HepG2 (cell line): ENCODE measurements around the gene JMJD7. TPM values are rescaled to one million over a fixed set of nuclear protein-coding genes. Genes with fewer than 3 reads are reported as not detected.

ENCODE experiments used
- ATAC-seq: fragments of 200-7000 bp; cut with Tn5 transposase; 3 replicates; pipeline ENCODE4 v1.9.1; 2020; ENCODE audit warnings: mild to moderate bottlenecking, moderate library complexity
- BruUV-seq: library from RNA; stranded (reverse); fragments of 400-500 nt; replicated peaks from 2 replicates; lab custom pipeline; 2021; lab: Mats Ljungman, UMichigan
- CTCF ChIA-PET: fragments of 300-600 bp; formaldehyde crosslinking; extraction: SDS; loops from one replicate; lab custom pipeline; 2021; ENCODE audit warnings: low total read pairs, inconsistent platforms, low intra/inter-chr PET ratio; lab: Yijun Ruan, JAX
- POLR2A ChIA-PET: fragments of 350-600 bp; sonication (Branson Sonifier 250); formaldehyde crosslinking; loops from one replicate; lab custom pipeline; 2020; ENCODE audit warnings: antibody characterized with exemption, inconsistent platforms; lab: Yijun Ruan, JAX
- DNase-seq: peaks from one replicate; pipeline ENCODE4 v3.0.0-alpha.2; 2015; ENCODE audit warnings: low spot score
- FAIRE-seq: peaks from 3 replicates; lab custom pipeline; 2011; peaks lifted over from hg19 to GRCh38; lab: Jason Lieb, UNC
- H2AFZ ChIP-seq: one replicate; pipeline ENCODE4 v1.6.1; 2011; ENCODE audit warnings: low read length, inconsistent platforms
- H3K27ac ChIP-seq: fragments of 300-600 bp; 3 replicates; pipeline ENCODE4 v1.8.0; 2011; ENCODE audit warnings: mixed run types, mild to moderate bottlenecking, mixed read lengths, low read length, inconsistent platforms; ENCODE audit not compliant: insufficient read depth; ENCODE audit errors: extremely low read length
- H3K27me3 ChIP-seq, 2 experiments: fragments of 200-600 bp in 1 of 2; 2 replicates in 1 of 2; 3 replicates in 1 of 2; pipeline versions ENCODE4 v1.6.0 to v1.8.0; 2011; ENCODE audit warnings: low read length in 2 of 2, mild to moderate bottlenecking in 2 of 2, moderate library complexity in 2 of 2, inconsistent platforms in 1 of 2; ENCODE audit not compliant: insufficient read depth in 2 of 2, control insufficient read depth in 1 of 2
- H3K36me3 ChIP-seq, 2 experiments: fragments of 200-600 bp in 1 of 2; replicated peaks in 1 of 2; 2 replicates in 1 of 2; 3 replicates in 1 of 2; pipeline versions ENCODE4 v1.5.1 to v1.8.0; 2011; ENCODE audit warnings: low read length in 2 of 2, inconsistent platforms in 1 of 2; ENCODE audit not compliant: insufficient read depth in 2 of 2, control insufficient read depth in 1 of 2
- H3K4me1 ChIP-seq: 2 replicates; pipeline ENCODE4 v1.5.1; 2012; ENCODE audit warnings: low read length, inconsistent platforms; ENCODE audit not compliant: insufficient read depth
- H3K4me2 ChIP-seq: 2 replicates; pipeline ENCODE4 v1.6.0; 2011; ENCODE audit warnings: low read depth, low read length, inconsistent platforms
- H3K4me3 ChIP-seq, 3 experiments: fragments of 200-600 bp in 1 of 3; sonication (generic), shearing (Covaris generic) in 1 of 3; replicated peaks in 1 of 3; 2 replicates each; pipeline ENCODE4 v1.5.1; 2011 to 2016; ENCODE audit warnings: low read length in 3 of 3, inconsistent platforms in 2 of 3, low read depth in 2 of 3, mild to moderate bottlenecking in 2 of 3, control low read depth in 1 of 3, mixed read lengths in 1 of 3; ENCODE audit not compliant: insufficient read depth in 1 of 3
- H3K79me2 ChIP-seq: one replicate; pipeline ENCODE4 v1.6.1; 2011; ENCODE audit warnings: low read length, inconsistent platforms; ENCODE audit not compliant: insufficient read depth
- H3K9ac ChIP-seq: 2 replicates; pipeline ENCODE4 v1.6.0; 2011; ENCODE audit warnings: mild to moderate bottlenecking, low read depth, low read length, inconsistent platforms; ENCODE audit not compliant: insufficient read depth
- H3K9me3 ChIP-seq: 2 replicates; pipeline ENCODE4 v1.5.1; 2012; ENCODE audit warnings: mild to moderate bottlenecking, low read length
- H4K20me1 ChIP-seq: 2 replicates; pipeline ENCODE4 v1.6.0; 2011; ENCODE audit warnings: inconsistent platforms, mild to moderate bottlenecking, low read length, moderate library complexity; ENCODE audit not compliant: insufficient read depth
- ATM ChIP-seq: fragments of 450-650 bp; IDR thresholded peaks from 2 replicates; pipeline ENCODE4 v1.7.1; 2017; ENCODE audit warnings: mild to moderate bottlenecking, borderline replicate concordance
- BORCS8-MEF2B ChIP-seq: sonication (generic); formaldehyde crosslinking; IDR thresholded peaks from 2 replicates; pipeline ENCODE4 v1.8.0; 2022; ENCODE audit warnings: mild to moderate bottlenecking, missing genetic modification reagents
- FOSL2 ChIP-seq: sonication (generic); formaldehyde crosslinking; IDR thresholded peaks from 2 replicates; pipeline ENCODE4 v1.4.0; 2020; ENCODE audit warnings: missing genetic modification reagents
- JUND ChIP-seq: sonication (generic); formaldehyde crosslinking; IDR thresholded peaks from 2 replicates; pipeline ENCODE4 v1.8.0; 2022; ENCODE audit warnings: mild to moderate bottlenecking, missing genetic modification reagents
- NFYC ChIP-seq: IDR thresholded peaks from 2 replicates; pipeline ENCODE4 v1.6.1; 2016; ENCODE audit warnings: missing genetic modification reagents, missing compliant biosample characterization
- REL ChIP-seq: sonication (generic); formaldehyde crosslinking; conservative IDR thresholded peaks from 2 replicates; pipeline ENCODE4 v1.8.0; 2022; ENCODE audit warnings: mild to moderate bottlenecking, missing genetic modification reagents, moderate library complexity
- ZNF10 ChIP-seq: sonication (generic); formaldehyde crosslinking; IDR thresholded peaks from 2 replicates; pipeline ENCODE4 v1.4.0; 2020; ENCODE audit warnings: mild to moderate bottlenecking, low read depth, missing genetic modification reagents, borderline replicate concordance
- ZNF121 ChIP-seq: sonication (generic); formaldehyde crosslinking; IDR thresholded peaks from 2 replicates; pipeline ENCODE4 v1.5.0; 2020; ENCODE audit warnings: mild to moderate bottlenecking, missing genetic modification reagents
- ZNF136 ChIP-seq: sonication (generic); formaldehyde crosslinking; IDR thresholded peaks from 2 replicates; pipeline ENCODE4 v1.8.1; 2022; ENCODE audit warnings: low read depth, mild to moderate bottlenecking, moderate library complexity, missing genetic modification reagents
- ZNF138 ChIP-seq: sonication (generic); formaldehyde crosslinking; IDR thresholded peaks from 2 replicates; pipeline ENCODE4 v1.5.0; 2020; ENCODE audit warnings: mild to moderate bottlenecking, low read depth, missing genetic modification reagents
- ZNF343 ChIP-seq: sonication (generic); formaldehyde crosslinking; IDR thresholded peaks from 2 replicates; pipeline ENCODE4 v1.4.0; 2020; ENCODE audit warnings: mild to moderate bottlenecking, missing genetic modification reagents
- whole genome bisulfite sequencing: methylation state at CpG from one replicate; pipeline ENCODE4 v1.1.6; 2017; ENCODE audit warnings: low lambda C conversion rate; 5-methylcytosine and 5-hydroxymethylcytosine counted together
- in situ Hi-C: cut with HindIII; loops from 2 replicates; pipeline ENCODE4 v1.10.0; 2017; ENCODE audit warnings: low pct_unique_long_range_greater_than_20kb; ENCODE audit not compliant: extremely low pct_ligation_motif_present
- intact Hi-C: fragments of 100-400 bp; cut with micrococcal nuclease; formaldehyde crosslinking; loops from one replicate; pipeline ENCODE4 v1.10.0; 2022; ENCODE audit not compliant: unreplicated experiment
- polyA plus RNA-seq, 8 experiments: library from polyadenylated mRNA; depleted of rRNA in 3 of 8; stranded (reverse) in 7 of 8; unstranded in 1 of 8; fragments of >200 nt; fragmentation: Illumina TruSeq in 4 of 8; extraction: Trizol in 4 of 8; gene quantifications; 2 replicates each; pipeline versions ENCODE4 v1.2.1 to v1.2.3, GENCODE V29; 2011 to 2016; ENCODE audit warnings: low read depth in 4 of 8, missing spikeins in 1 of 8, mixed read lengths in 1 of 8; ENCODE audit not compliant: insufficient read depth in 1 of 8
- total RNA-seq, 5 experiments: library from RNA; depleted of rRNA; stranded (reverse); fragments of >200 nt; fragmentation: Illumina TruSeq; extraction: Trizol; gene quantifications; 2 replicates each; pipeline ENCODE4 v1.2.3, GENCODE V29; 2016; ENCODE audit warnings: low read depth in 1 of 5
- TF ChIP-seq, protein P1 (sequence below): sonication (generic); formaldehyde crosslinking; IDR thresholded peaks from 2 replicates; pipeline ENCODE4 v1.8.1; 2023; ENCODE audit warnings: mild to moderate bottlenecking, missing genetic modification reagents, borderline replicate concordance
- TF ChIP-seq, protein P2 (sequence below): sonication (generic); formaldehyde crosslinking; IDR thresholded peaks from 2 replicates; pipeline ENCODE4 v1.4.0; 2020; ENCODE audit warnings: mild to moderate bottlenecking, missing genetic modification reagents
- TF ChIP-seq, protein P3 (sequence below): sonication (generic); formaldehyde crosslinking; IDR thresholded peaks from 2 replicates; pipeline ENCODE4 v1.5.1; 2020; ENCODE audit warnings: missing genetic modification reagents, mild to moderate bottlenecking, borderline replicate concordance
- TF ChIP-seq, protein P4 (sequence below): sonication (generic); formaldehyde crosslinking; IDR thresholded peaks from 2 replicates; pipeline ENCODE4 v1.8.0; 2022; ENCODE audit warnings: missing genetic modification reagents, mild to moderate bottlenecking, borderline replicate concordance
- TF ChIP-seq, protein P5 (sequence below): sonication (generic); formaldehyde crosslinking; IDR thresholded peaks from 2 replicates; pipeline ENCODE4 v1.8.0; 2022; ENCODE audit warnings: mild to moderate bottlenecking, missing genetic modification reagents; ENCODE audit not compliant: insufficient replicate concordance

Gene JMJD7
- total and polyA plus RNA-seq, 2 of the 13 experiments (the other 11 are each of a cell fraction or from before 2014, with no cell fraction given), result 6.4 to 7.1 TPM

DNA sequence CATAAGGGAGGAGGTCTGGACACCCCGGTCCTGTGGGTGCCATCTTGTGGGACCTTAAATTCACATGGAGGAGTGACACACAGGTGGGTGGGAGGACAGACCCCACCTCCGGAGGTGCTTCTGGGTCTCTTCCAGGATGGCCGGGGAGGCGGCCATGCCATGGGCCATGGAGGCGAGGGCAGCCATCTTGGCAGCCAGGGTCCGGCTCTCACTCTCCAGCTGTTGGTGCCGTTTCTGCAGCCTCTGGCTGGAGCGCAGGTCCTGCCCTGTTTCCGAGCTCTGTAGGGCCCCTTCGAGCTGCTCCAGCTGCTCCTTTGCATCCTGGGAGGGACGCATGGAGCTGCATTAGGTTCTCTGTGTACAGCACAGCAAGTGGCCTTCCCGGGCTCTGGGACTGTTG, 46.8 kb downstream of the JMJD7 start:
- POLR2A ChIA-PET, result no interaction called here
- ATAC-seq, result no peak
- H3K4me2 ChIP-seq, result no peak overlapping the region
- H3K36me3 ChIP-seq, result no peaks in the 10 kb centered on the region
- H3K9me3 ChIP-seq, result no peaks in the 10 kb centered on the region
- H4K20me1 ChIP-seq, result no peaks in the 10 kb centered on the region
- WGBS, result 40% methylated on average over 2 of the region's 12 CpGs
- DNase-seq, result no peak
- H3K79me2 ChIP-seq, result no peaks in the 10 kb centered on the region
- H3K4me1 ChIP-seq, result peaks cover 10% of the 10 kb centered on the region; the same call in 1 of the 2 replicates
- H2AFZ ChIP-seq, result no peak overlapping the region
- TF ChIP-seq ZNF121 (CRISPR knock-in tag), result no peak
- no peak for TF ChIP-seq REL (CRISPR knock-in tag)
- no peak for TF ChIP-seq NFYC (CRISPR knock-in tag)
- no peak for TF ChIP-seq JUND (CRISPR knock-in tag)
- TF ChIP-seq, protein P1, sequence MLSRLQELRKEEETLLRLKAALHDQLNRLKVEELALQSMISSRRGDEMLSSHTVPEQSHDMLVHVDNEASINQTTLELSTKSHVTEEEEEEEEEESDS (CRISPR knock-in tag), result no peak
- TF ChIP-seq, protein P2, sequence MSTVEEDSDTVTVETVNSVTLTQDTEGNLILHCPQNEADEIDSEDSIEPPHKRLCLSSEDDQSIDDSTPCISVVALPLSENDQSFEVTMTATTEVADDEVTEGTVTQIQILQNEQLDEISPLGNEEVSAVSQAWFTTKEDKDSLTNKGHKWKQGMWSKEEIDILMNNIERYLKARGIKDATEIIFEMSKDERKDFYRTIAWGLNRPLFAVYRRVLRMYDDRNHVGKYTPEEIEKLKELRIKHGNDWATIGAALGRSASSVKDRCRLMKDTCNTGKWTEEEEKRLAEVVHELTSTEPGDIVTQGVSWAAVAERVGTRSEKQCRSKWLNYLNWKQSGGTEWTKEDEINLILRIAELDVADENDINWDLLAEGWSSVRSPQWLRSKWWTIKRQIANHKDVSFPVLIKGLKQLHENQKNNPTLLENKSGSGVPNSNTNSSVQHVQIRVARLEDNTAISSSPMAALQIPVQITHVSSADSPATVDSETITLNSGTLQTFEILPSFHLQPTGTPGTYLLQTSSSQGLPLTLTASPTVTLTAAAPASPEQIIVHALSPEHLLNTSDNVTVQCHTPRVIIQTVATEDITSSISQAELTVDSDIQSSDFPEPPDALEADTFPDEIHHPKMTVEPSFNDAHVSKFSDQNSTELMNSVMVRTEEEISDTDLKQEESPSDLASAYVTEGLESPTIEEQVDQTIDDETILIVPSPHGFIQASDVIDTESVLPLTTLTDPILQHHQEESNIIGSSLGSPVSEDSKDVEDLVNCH, result no peak
- TF ChIP-seq ZNF10 (CRISPR knock-in tag), result no peak
- no peak for TF ChIP-seq FOSL2 (CRISPR knock-in tag)
- TF ChIP-seq, protein P3, sequence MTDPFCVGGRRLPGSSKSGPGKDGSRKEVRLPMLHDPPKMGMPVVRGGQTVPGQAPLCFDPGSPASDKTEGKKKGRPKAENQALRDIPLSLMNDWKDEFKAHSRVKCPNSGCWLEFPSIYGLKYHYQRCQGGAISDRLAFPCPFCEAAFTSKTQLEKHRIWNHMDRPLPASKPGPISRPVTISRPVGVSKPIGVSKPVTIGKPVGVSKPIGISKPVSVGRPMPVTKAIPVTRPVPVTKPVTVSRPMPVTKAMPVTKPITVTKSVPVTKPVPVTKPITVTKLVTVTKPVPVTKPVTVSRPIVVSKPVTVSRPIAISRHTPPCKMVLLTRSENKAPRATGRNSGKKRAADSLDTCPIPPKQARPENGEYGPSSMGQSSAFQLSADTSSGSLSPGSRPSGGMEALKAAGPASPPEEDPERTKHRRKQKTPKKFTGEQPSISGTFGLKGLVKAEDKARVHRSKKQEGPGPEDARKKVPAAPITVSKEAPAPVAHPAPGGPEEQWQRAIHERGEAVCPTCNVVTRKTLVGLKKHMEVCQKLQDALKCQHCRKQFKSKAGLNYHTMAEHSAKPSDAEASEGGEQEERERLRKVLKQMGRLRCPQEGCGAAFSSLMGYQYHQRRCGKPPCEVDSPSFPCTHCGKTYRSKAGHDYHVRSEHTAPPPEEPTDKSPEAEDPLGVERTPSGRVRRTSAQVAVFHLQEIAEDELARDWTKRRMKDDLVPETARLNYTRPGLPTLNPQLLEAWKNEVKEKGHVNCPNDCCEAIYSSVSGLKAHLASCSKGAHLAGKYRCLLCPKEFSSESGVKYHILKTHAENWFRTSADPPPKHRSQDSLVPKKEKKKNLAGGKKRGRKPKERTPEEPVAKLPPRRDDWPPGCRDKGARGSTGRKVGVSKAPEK, result no peak
- TF ChIP-seq BORCS8-MEF2B (CRISPR knock-in tag), result no peak
- no peak for TF ChIP-seq ZNF136
- no peak for TF ChIP-seq ZNF343 (CRISPR knock-in tag)
- TF ChIP-seq, protein P4, sequence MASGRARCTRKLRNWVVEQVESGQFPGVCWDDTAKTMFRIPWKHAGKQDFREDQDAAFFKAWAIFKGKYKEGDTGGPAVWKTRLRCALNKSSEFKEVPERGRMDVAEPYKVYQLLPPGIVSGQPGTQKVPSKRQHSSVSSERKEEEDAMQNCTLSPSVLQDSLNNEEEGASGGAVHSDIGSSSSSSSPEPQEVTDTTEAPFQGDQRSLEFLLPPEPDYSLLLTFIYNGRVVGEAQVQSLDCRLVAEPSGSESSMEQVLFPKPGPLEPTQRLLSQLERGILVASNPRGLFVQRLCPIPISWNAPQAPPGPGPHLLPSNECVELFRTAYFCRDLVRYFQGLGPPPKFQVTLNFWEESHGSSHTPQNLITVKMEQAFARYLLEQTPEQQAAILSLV (CRISPR knock-in tag), result no peak
- TF ChIP-seq ATM, result no peak
- TF ChIP-seq, protein P5, sequence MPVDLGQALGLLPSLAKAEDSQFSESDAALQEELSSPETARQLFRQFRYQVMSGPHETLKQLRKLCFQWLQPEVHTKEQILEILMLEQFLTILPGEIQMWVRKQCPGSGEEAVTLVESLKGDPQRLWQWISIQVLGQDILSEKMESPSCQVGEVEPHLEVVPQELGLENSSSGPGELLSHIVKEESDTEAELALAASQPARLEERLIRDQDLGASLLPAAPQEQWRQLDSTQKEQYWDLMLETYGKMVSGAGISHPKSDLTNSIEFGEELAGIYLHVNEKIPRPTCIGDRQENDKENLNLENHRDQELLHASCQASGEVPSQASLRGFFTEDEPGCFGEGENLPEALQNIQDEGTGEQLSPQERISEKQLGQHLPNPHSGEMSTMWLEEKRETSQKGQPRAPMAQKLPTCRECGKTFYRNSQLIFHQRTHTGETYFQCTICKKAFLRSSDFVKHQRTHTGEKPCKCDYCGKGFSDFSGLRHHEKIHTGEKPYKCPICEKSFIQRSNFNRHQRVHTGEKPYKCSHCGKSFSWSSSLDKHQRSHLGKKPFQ (CRISPR knock-in tag), result no peak
- TF ChIP-seq ZNF138, result no peak
- TF ChIP-seq, all 625 proteins: peak for 0
- H3K27ac ChIP-seq, result no peak overlapping the region
- no peak overlapping the region for H3K4me3 ChIP-seq
- no peak overlapping the region for H3K9ac ChIP-seq
- peaks cover 19 to 89% of the 10 kb centered on the region in 2 experiments for H3K27me3 ChIP-seq
- in situ Hi-C loops, result no loop called here
- FAIRE-seq, result no peak
- intact Hi-C loops, result no loop called here
- CTCF ChIA-PET, result no interaction called here
- BruUV-seq, result no TSS peak
